DMS79 (cell line): ENCODE data around the gene DLG2.
"Not testable (repeated sequence)": the region's sequence is repeated elsewhere in the genome, so short reads cannot be mapped to it uniquely, and the experiment has no call there.

Experiments used
- DNase-seq: peaks from one replicate; lab custom pipeline; 2025; lab: John Stamatoyannopoulos, UW

Gene DLG2

GRCh38 chr11:85316967-85317366, 310.2 kb downstream of the DLG2 start:
- DNase-seq = no peak

- DNase-seq = no peak
These were observed 313.4 kb downstream of the DLG2 start for GRCh38 chr11:85313741-85314140.

- DNase-seq = no peak
These were observed 316.7 kb downstream of the DLG2 start for GRCh38 chr11:85310479-85310878.

GRCh38 chr11:85307366-85307765, 319.8 kb downstream of the DLG2 start:
- no peak for DNase-seq

- no peak for DNase-seq
These were observed 325.1 kb downstream of the DLG2 start for GRCh38 chr11:85301895-85302678.

- no peak for DNase-seq
These were observed 327.7 kb downstream of the DLG2 start for GRCh38 chr11:85299258-85299942.

- DNase-seq = no peak
These were observed 331.4 kb downstream of the DLG2 start for GRCh38 chr11:85295694-85296271.

- DNase-seq = no peak
These were observed 345.6 kb downstream of the DLG2 start for GRCh38 chr11:85281550-85281949.

GRCh38 chr11:85279267-85279666, 347.9 kb downstream of the DLG2 start:
- no peak for DNase-seq

- DNase-seq = no peak
These were observed 349.5 kb downstream of the DLG2 start for GRCh38 chr11:85277693-85278092.

- no peak for DNase-seq
These were observed 350.8 kb downstream of the DLG2 start for GRCh38 chr11:85276332-85276731.

GRCh38 chr11:85270315-85270714, 356.8 kb downstream of the DLG2 start:
- not testable (repeated sequence) for DNase-seq

GRCh38 chr11:85269109-85269508, 358.0 kb downstream of the DLG2 start:
- DNase-seq = no peak

- DNase-seq = no peak
These were observed 360.5 kb downstream of the DLG2 start for GRCh38 chr11:85266646-85267045.

GRCh38 chr11:85263328-85263727, 363.8 kb downstream of the DLG2 start:
- DNase-seq = no peak

GRCh38 chr11:85257837-85258236, 369.3 kb downstream of the DLG2 start:
- DNase-seq = no peak

- no peak for DNase-seq
These were observed 370.7 kb downstream of the DLG2 start for GRCh38 chr11:85256433-85256832.

GRCh38 chr11:85249482-85249881, 377.7 kb downstream of the DLG2 start:
- no peak for DNase-seq

- no peak for DNase-seq
These were observed 379.3 kb downstream of the DLG2 start for GRCh38 chr11:85247797-85248196.

- DNase-seq = no peak
These were observed 388.2 kb downstream of the DLG2 start for GRCh38 chr11:85238906-85239305.

GRCh38 chr11:85238038-85238437, 389.1 kb downstream of the DLG2 start:
- not testable (repeated sequence) for DNase-seq

- DNase-seq = no peak
These were observed 390.9 kb downstream of the DLG2 start for GRCh38 chr11:85236211-85236610.

- no peak for DNase-seq
These were observed 394.6 kb downstream of the DLG2 start for GRCh38 chr11:85232559-85232958.
